GM23338 (cell line): ENCODE measurements around the gene TRAK1. TPM values are rescaled to one million over a fixed set of nuclear protein-coding genes. Genes with fewer than 3 reads are reported as not detected.

Source experiments
- ATAC-seq: fragments of 200-7000 bp; cut with Tn5 transposase; 3 replicates; pipeline ENCODE4 v1.9.1; 2020
- DNase-seq: peaks from one replicate; pipeline ENCODE4 v3.0.0-alpha.2; 2015; ENCODE audit warnings: low spot score
- H2AFZ ChIP-seq: fragments of 200-600 bp; sonication (generic); 2 replicates; pipeline ENCODE4 v1.8.0; 2016; ENCODE audit warnings: antibody characterized with exemption, mild to moderate bottlenecking, moderate library complexity
- H3F3A ChIP-seq: fragments of 200-600 bp; sonication (generic); replicated peaks from 2 replicates; pipeline ENCODE4 v1.8.0; 2017; ENCODE audit warnings: antibody characterized with exemption, mixed run types, low read depth
- H3K27ac ChIP-seq: fragments of 200-600 bp; sonication (generic); 2 replicates; pipeline ENCODE4 v1.6.1; 2016; ENCODE audit warnings: low read depth
- H3K27me3 ChIP-seq: fragments of 200-600 bp; sonication (generic); 2 replicates; pipeline ENCODE4 v1.8.0; 2016; ENCODE audit warnings: mild to moderate bottlenecking, mixed run types, moderate library complexity; ENCODE audit not compliant: insufficient read depth
- H3K36me3 ChIP-seq: fragments of 200-600 bp; sonication (generic); 2 replicates; pipeline ENCODE4 v1.8.0; 2016; ENCODE audit warnings: mild to moderate bottlenecking; ENCODE audit not compliant: insufficient read depth
- H3K4me1 ChIP-seq: fragments of 200-600 bp; sonication (generic); 2 replicates; pipeline ENCODE4 v1.8.0; 2016; ENCODE audit warnings: mild to moderate bottlenecking, moderate library complexity; ENCODE audit not compliant: insufficient read depth
- H3K4me2 ChIP-seq: fragments of 200-600 bp; sonication (generic); 2 replicates; pipeline ENCODE4 v1.7.1; 2017; ENCODE audit warnings: mixed run types
- H3K4me3 ChIP-seq: fragments of 200-600 bp; sonication (generic); 2 replicates; pipeline ENCODE4 v1.6.1; 2016; ENCODE audit warnings: mixed run types
- H3K79me2 ChIP-seq: fragments of 200-600 bp; sonication (generic); replicated peaks from 2 replicates; pipeline ENCODE4 v1.8.0; 2017; ENCODE audit warnings: mild to moderate bottlenecking; ENCODE audit not compliant: insufficient read depth
- H3K9me2 ChIP-seq: fragments of 200-600 bp; sonication (generic); 2 replicates; pipeline ENCODE4 v1.8.0; 2017; ENCODE audit not compliant: insufficient read depth
- H4K20me1 ChIP-seq: fragments of 200-600 bp; sonication (generic); replicated peaks from 2 replicates; pipeline ENCODE4 v1.8.0; 2017; ENCODE audit warnings: mild to moderate bottlenecking; ENCODE audit not compliant: insufficient read depth
- H3K27ac Mint-ChIP-seq: 2 replicates; pipeline ENCODE4 v1.8.0; 2020; ENCODE audit warnings: inconsistent platforms, mild to moderate bottlenecking, moderate library complexity, mixed read lengths
- H3K27me3 Mint-ChIP-seq: 3 replicates; pipeline ENCODE4 v1.8.0; 2022; ENCODE audit warnings: low read depth, mild to moderate bottlenecking, moderate library complexity, mixed read lengths, inconsistent platforms; ENCODE audit not compliant: insufficient read depth, poor library complexity
- H3K36me3 Mint-ChIP-seq: 3 replicates; pipeline ENCODE4 v1.8.0; 2021; ENCODE audit warnings: low read depth, mild to moderate bottlenecking, inconsistent platforms, moderate library complexity, mixed read lengths
- H3K4me1 Mint-ChIP-seq: 3 replicates; pipeline ENCODE4 v1.8.0; 2020; ENCODE audit warnings: mild to moderate bottlenecking, inconsistent platforms, mixed read lengths
- H3K4me3 Mint-ChIP-seq: 3 replicates; pipeline ENCODE4 v1.8.0; 2021; ENCODE audit warnings: moderate library complexity, mild to moderate bottlenecking, inconsistent platforms, mixed read lengths
- H3K9me3 Mint-ChIP-seq: 3 replicates; pipeline ENCODE4 v1.8.0; 2020; ENCODE audit warnings: moderate library complexity, mild to moderate bottlenecking, inconsistent platforms, mixed read lengths
- CREB1 ChIP-seq: fragments of 250-450 bp; sonication (Bioruptor Pico); IDR thresholded peaks from 2 replicates; pipeline ENCODE4 v1.5.0; 2020; ENCODE audit warnings: low read depth, mild to moderate bottlenecking, moderate library complexity
- CTCF ChIP-seq, 2 experiments: fragments of 200-600 bp in 1 of 2; sonication (generic) in 1 of 2; conservative IDR thresholded peaks; 2 replicates each; pipeline versions ENCODE4 v1.5.1 to v1.6.1; 2016 to 2017; ENCODE audit warnings: antibody characterized with exemption in 2 of 2, low read depth in 2 of 2, mild to moderate bottlenecking in 2 of 2, moderate library complexity in 1 of 2
- EZH2 ChIP-seq: fragments of 200-600 bp; sonication (generic); IDR thresholded peaks from one replicate; pipeline ENCODE4 v1.8.0; 2017; ENCODE audit warnings: antibody characterized with exemption, mild to moderate bottlenecking, low read depth; ENCODE audit not compliant: unreplicated experiment
- EZH2phosphoT487 ChIP-seq: fragments of 200-600 bp; sonication (generic); IDR thresholded peaks from one replicate; pipeline ENCODE4 v1.8.1; 2018; ENCODE audit warnings: antibody characterized with exemption; ENCODE audit not compliant: unreplicated experiment
- NANOG ChIP-seq: IDR thresholded peaks from 2 replicates; pipeline ENCODE4 v1.6.1; 2016; ENCODE audit warnings: antibody characterized with exemption, borderline replicate concordance
- ZNF331 ChIP-seq: fragments of 250-450 bp; sonication (Bioruptor Pico); IDR thresholded peaks from 2 replicates; pipeline ENCODE4 v1.5.0; 2020; ENCODE audit warnings: low read depth, mild to moderate bottlenecking, moderate library complexity
- polyA plus RNA-seq: library from polyadenylated mRNA; unstranded; fragments of >200 nt; fragmentation: Nextera tagmentation; extraction: Ambion mirVana; gene quantifications from 2 replicates; pipeline ENCODE4 v1.2.1, GENCODE V29; 2016
- total RNA-seq: library from RNA; depleted of rRNA; stranded (reverse); fragments of >200 nt; shearing (Covaris generic); gene quantifications from 2 replicates; pipeline ENCODE4 v1.2.3, GENCODE V29; 2014
- TF ChIP-seq, protein P1 (sequence below): fragments of 250-450 bp; sonication (Bioruptor Pico); IDR thresholded peaks from 2 replicates; pipeline ENCODE4 v1.5.0; 2020; ENCODE audit warnings: mild to moderate bottlenecking, moderate library complexity
- TF ChIP-seq, protein P2 (sequence below): IDR thresholded peaks from 2 replicates; pipeline ENCODE4 v1.6.1; 2016; ENCODE audit warnings: antibody characterized with exemption

The TRAK1 gene
- total and polyA plus RNA-seq, 2 experiments from 2014 or later = 13.4 to 47.4 TPM

GRCh38 chr3:42189001-42189460 is 97.9 kb downstream of the TRAK1 start (continued):
- TF ChIP-seq, protein P1, sequence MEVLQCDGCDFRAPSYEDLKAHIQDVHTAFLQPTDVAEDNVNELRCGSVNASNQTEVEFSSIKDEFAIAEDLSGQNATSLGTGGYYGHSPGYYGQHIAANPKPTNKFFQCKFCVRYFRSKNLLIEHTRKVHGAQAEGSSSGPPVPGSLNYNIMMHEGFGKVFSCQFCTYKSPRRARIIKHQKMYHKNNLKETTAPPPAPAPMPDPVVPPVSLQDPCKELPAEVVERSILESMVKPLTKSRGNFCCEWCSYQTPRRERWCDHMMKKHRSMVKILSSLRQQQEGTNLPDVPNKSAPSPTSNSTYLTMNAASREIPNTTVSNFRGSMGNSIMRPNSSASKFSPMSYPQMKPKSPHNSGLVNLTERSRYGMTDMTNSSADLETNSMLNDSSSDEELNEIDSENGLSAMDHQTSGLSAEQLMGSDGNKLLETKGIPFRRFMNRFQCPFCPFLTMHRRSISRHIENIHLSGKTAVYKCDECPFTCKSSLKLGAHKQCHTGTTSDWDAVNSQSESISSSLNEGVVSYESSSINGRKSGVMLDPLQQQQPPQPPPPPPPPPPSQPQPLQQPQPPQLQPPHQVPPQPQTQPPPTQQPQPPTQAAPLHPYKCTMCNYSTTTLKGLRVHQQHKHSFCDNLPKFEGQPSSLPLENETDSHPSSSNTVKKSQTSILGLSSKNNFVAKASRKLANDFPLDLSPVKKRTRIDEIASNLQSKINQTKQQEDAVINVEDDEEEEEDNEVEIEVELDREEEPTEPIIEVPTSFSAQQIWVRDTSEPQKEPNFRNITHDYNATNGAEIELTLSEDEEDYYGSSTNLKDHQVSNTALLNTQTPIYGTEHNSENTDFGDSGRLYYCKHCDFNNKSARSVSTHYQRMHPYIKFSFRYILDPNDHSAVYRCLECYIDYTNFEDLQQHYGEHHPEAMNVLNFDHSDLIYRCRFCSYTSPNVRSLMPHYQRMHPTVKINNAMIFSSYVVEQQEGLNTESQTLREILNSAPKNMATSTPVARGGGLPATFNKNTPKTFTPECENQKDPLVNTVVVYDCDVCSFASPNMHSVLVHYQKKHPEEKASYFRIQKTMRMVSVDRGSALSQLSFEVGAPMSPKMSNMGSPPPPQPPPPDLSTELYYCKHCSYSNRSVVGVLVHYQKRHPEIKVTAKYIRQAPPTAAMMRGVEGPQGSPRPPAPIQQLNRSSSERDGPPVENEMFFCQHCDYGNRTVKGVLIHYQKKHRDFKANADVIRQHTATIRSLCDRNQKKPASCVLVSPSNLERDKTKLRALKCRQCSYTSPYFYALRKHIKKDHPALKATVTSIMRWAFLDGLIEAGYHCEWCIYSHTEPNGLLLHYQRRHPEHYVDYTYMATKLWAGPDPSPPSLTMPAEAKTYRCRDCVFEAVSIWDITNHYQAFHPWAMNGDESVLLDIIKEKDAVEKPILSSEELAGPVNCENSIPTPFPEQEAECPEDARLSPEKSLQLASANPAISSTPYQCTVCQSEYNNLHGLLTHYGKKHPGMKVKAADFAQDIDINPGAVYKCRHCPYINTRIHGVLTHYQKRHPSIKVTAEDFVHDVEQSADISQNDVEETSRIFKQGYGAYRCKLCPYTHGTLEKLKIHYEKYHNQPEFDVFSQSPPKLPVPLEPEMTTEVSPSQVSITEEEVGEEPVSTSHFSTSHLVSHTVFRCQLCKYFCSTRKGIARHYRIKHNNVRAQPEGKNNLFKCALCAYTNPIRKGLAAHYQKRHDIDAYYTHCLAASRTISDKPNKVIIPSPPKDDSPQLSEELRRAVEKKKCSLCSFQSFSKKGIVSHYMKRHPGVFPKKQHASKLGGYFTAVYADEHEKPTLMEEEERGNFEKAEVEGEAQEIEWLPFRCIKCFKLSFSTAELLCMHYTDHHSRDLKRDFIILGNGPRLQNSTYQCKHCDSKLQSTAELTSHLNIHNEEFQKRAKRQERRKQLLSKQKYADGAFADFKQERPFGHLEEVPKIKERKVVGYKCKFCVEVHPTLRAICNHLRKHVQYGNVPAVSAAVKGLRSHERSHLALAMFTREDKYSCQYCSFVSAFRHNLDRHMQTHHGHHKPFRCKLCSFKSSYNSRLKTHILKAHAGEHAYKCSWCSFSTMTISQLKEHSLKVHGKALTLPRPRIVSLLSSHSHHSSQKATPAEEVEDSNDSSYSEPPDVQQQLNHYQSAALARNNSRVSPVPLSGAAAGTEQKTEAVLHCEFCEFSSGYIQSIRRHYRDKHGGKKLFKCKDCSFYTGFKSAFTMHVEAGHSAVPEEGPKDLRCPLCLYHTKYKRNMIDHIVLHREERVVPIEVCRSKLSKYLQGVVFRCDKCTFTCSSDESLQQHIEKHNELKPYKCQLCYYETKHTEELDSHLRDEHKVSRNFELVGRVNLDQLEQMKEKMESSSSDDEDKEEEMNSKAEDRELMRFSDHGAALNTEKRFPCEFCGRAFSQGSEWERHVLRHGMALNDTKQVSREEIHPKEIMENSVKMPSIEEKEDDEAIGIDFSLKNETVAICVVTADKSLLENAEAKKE = no peak

DNA sequence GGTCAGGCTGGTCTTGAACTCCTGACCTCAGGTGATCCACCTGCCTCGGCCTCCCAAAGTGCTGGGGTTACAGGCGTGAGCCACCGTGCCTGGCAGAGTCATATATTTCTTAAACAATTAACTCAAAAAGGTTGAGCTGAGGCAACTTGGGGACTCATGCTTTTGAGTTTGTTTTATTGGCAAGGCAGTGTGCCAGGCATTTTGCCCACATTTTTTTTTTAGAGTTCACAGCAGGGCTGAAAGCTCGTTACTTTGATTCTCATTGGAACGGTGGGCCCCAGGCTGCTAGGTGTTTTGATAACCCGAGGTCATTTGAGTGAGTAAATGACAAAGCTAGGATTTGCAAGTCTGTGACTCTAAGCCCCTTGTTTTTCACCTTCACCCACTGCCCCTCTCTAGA is 98.6 kb downstream of the TRAK1 start:
- Mint-ChIP-seq H3K27me3 (peaks cover 2% of the 10 kb centered on the region), H3K4me3 (no peak overlapping the region), H3K9me3 (no peaks in the 10 kb centered on the region; the same call in 2 of the 3 replicates), H3K36me3 (peaks cover 52% of the 10 kb centered on the region), H3K4me1 (peaks cover 21% of the 10 kb centered on the region), H3K27ac (no peak overlapping the region)
- Histone ChIP-seq H3K36me3 (no peaks in the 10 kb centered on the region; the same call in 1 of the 2 replicates), H3K79me2 (no peaks in the 10 kb centered on the region; the same call in 1 of the 2 replicates), H3K4me1 (peaks cover 15% of the 10 kb centered on the region), H3K9me2 (no peaks in the 10 kb centered on the region), H3K27me3 (no peaks in the 10 kb centered on the region), H3F3A (no peaks in the 10 kb centered on the region), H4K20me1 (no peaks in the 10 kb centered on the region), H3K27ac (0 out of 2 replicates have a peak overlapping the region, but pooled peaks have one; percentile 50), H3K4me3 (no peak overlapping the region), H2AFZ (no peak overlapping the region), H3K4me2 (no peak overlapping the region)
- DNase-seq (no peak), ATAC-seq (no peak)
- TF ChIP-seq NANOG (no peak), EZH2 (no peak), EZH2phosphoT487 (no peak), CREB1 (no peak), ZNF331 (CRISPR knock-in tag) (no peak), CTCF (conservative IDR thresholded peaks at IDR 0.05; ENCODE audit: low read depth in 2 of 2) (no peak)
- TF ChIP-seq, protein P2, sequence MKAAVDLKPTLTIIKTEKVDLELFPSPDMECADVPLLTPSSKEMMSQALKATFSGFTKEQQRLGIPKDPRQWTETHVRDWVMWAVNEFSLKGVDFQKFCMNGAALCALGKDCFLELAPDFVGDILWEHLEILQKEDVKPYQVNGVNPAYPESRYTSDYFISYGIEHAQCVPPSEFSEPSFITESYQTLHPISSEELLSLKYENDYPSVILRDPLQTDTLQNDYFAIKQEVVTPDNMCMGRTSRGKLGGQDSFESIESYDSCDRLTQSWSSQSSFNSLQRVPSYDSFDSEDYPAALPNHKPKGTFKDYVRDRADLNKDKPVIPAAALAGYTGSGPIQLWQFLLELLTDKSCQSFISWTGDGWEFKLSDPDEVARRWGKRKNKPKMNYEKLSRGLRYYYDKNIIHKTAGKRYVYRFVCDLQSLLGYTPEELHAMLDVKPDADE = no peak
